IMR-90 (cell line): ENCODE data around the gene NCDN. TPM values are rescaled to one million over a fixed set of nuclear protein-coding genes. Genes with fewer than 3 reads are reported as not detected.

Source experiments
- ATAC-seq: fragments of 200-7000 bp; cut with Tn5 transposase; 2 replicates; pipeline ENCODE4 v1.9.1; 2020; ENCODE audit warnings: low read depth, mild to moderate bottlenecking, moderate library complexity
- BruUV-seq: library from RNA; stranded (reverse); fragments of 400-500 nt; replicated peaks from 2 replicates; lab custom pipeline; 2021; lab: Mats Ljungman, UMichigan
- CTCF ChIA-PET: fragments of 300-600 bp; formaldehyde crosslinking; extraction: SDS; loops from one replicate; lab custom pipeline; 2021; ENCODE audit warnings: antibody characterized with exemption; lab: Yijun Ruan, JAX
- POLR2A ChIA-PET: fragments of 300-600 bp; sonication (Branson Sonifier 250); formaldehyde crosslinking; loops from one replicate; lab custom pipeline; 2022; ENCODE audit warnings: antibody characterized with exemption; ENCODE audit not compliant: unreplicated experiment; lab: Charles Lee
- DNase-seq: peaks from one replicate; pipeline ENCODE4 v3.0.0; 2013
- H2AFZ ChIP-seq: replicated peaks from 2 replicates; pipeline ENCODE3; 2013; ENCODE audit warnings: low read length, mild to moderate bottlenecking; ENCODE audit not compliant: poor library complexity
- H2AK5ac ChIP-seq: 2 replicates; pipeline ENCODE4 v1.6.1; 2013; ENCODE audit warnings: low read depth, low read length, inconsistent platforms
- H2AK9ac ChIP-seq: replicated peaks from 2 replicates; pipeline ENCODE3; 2013; ENCODE audit warnings: mild to moderate bottlenecking, low read depth, low read length, moderate library complexity; ENCODE audit not compliant: poor library complexity
- H2BK120ac ChIP-seq: 2 replicates; pipeline ENCODE4 v1.6.1; 2013; ENCODE audit warnings: low read depth, low read length, inconsistent platforms
- H2BK15ac ChIP-seq: 3 replicates; pipeline ENCODE4 v1.6.1; 2013; ENCODE audit warnings: low read depth, low read length, inconsistent platforms
- H2BK20ac ChIP-seq: 2 replicates; pipeline ENCODE4 v1.6.1; 2013; ENCODE audit warnings: low read depth, mild to moderate bottlenecking, inconsistent platforms, low read length, moderate library complexity
- H2BK5ac ChIP-seq: 2 replicates; pipeline ENCODE4 v1.6.1; 2013; ENCODE audit warnings: mild to moderate bottlenecking, low read depth, low read length, inconsistent platforms; ENCODE audit not compliant: poor library complexity, severe bottlenecking
- H3K14ac ChIP-seq: replicated peaks from 2 replicates; pipeline ENCODE4 v1.6.1; 2013; ENCODE audit warnings: low read depth, low read length, inconsistent platforms
- H3K18ac ChIP-seq: 2 replicates; pipeline ENCODE4 v1.6.1; 2013; ENCODE audit warnings: low read depth, low read length, control low read depth
- H3K23ac ChIP-seq: 2 replicates; pipeline ENCODE4 v1.6.1; 2013; ENCODE audit warnings: low read depth, low read length, inconsistent platforms
- H3K27ac ChIP-seq: 2 replicates; pipeline ENCODE4 v1.5.1; 2013; ENCODE audit warnings: mild to moderate bottlenecking, control low read depth, low read length; ENCODE audit not compliant: insufficient read depth
- H3K27me3 ChIP-seq: 2 replicates; pipeline ENCODE4 v1.6.1; 2013; ENCODE audit warnings: low read length; ENCODE audit not compliant: control insufficient read depth, insufficient read depth
- H3K36me3 ChIP-seq: 2 replicates; pipeline ENCODE4 v1.6.1; 2013; ENCODE audit warnings: low read length, mixed read lengths; ENCODE audit not compliant: control insufficient read depth, insufficient read depth
- H3K4ac ChIP-seq: 2 replicates; pipeline ENCODE4 v1.6.1; 2013; ENCODE audit warnings: low read depth, low read length, inconsistent platforms
- H3K4me1 ChIP-seq: 2 replicates; pipeline ENCODE4 v1.6.1; 2013; ENCODE audit warnings: low read length, mixed read lengths; ENCODE audit not compliant: control insufficient read depth, insufficient read depth
- H3K4me2 ChIP-seq: 2 replicates; pipeline ENCODE4 v1.6.1; 2013; ENCODE audit warnings: low read depth, mild to moderate bottlenecking, control low read depth, low read length, moderate library complexity
- H3K4me3 ChIP-seq: 2 replicates; pipeline ENCODE4 v1.5.1; 2013; ENCODE audit warnings: low read depth, mild to moderate bottlenecking, control low read depth, low read length, moderate library complexity; ENCODE audit not compliant: insufficient read depth
- H3K56ac ChIP-seq: 2 replicates; pipeline ENCODE4 v1.6.1; 2013; ENCODE audit warnings: low read length, inconsistent platforms; ENCODE audit not compliant: insufficient read depth; ENCODE audit errors: extremely low read depth
- H3K79me1 ChIP-seq, 2 experiments: 2 replicates each; pipeline ENCODE4 v1.6.1; 2013; ENCODE audit warnings: low read length in 2 of 2, inconsistent platforms in 1 of 2, low read depth in 1 of 2
- H3K9ac ChIP-seq: 2 replicates; pipeline ENCODE4 v1.6.1; 2013; ENCODE audit warnings: low read depth, low read length, control low read depth
- H3K9me1 ChIP-seq: 2 replicates; pipeline ENCODE4 v1.6.1; 2013; ENCODE audit warnings: low read length, inconsistent platforms; ENCODE audit not compliant: insufficient read depth
- H3K9me3 ChIP-seq: 2 replicates; pipeline ENCODE4 v1.6.1; 2013; ENCODE audit warnings: low read length; ENCODE audit not compliant: control insufficient read depth, insufficient read depth
- H4K20me1 ChIP-seq: 2 replicates; pipeline ENCODE4 v1.6.1; 2013; ENCODE audit warnings: low read length, inconsistent platforms; ENCODE audit not compliant: insufficient read depth
- H4K5ac ChIP-seq: 2 replicates; pipeline ENCODE4 v1.6.1; 2013; ENCODE audit warnings: mild to moderate bottlenecking, low read depth, low read length, control low read depth
- H4K8ac ChIP-seq, 2 experiments: 2 replicates each; pipeline ENCODE4 v1.6.1; 2013; ENCODE audit warnings: low read depth in 2 of 2, low read length in 2 of 2, control low read depth in 1 of 2, inconsistent platforms in 1 of 2
- H4K91ac ChIP-seq: 2 replicates; pipeline ENCODE4 v1.6.1; 2013; ENCODE audit warnings: low read depth, low read length, inconsistent platforms; ENCODE audit not compliant: insufficient read depth
- FOS ChIP-seq: fragments of 150-350 bp; IDR thresholded peaks from 2 replicates; pipeline ENCODE4 v1.6.1; 2016; ENCODE audit warnings: low read depth, low read length
- NFE2L2 ChIP-seq: fragments of 150-350 bp; IDR thresholded peaks from 2 replicates; pipeline ENCODE4 v1.6.1; 2016; ENCODE audit warnings: low read depth, mild to moderate bottlenecking, low read length
- POLR2A ChIP-seq: IDR thresholded peaks from 2 replicates; pipeline ENCODE4 v1.6.1; 2012; ENCODE audit warnings: mild to moderate bottlenecking, low read depth, low read length
- SMC3 ChIP-seq: fragments of 150-350 bp; IDR thresholded peaks from 2 replicates; pipeline ENCODE4 v1.6.1; 2016; ENCODE audit warnings: low read depth, mild to moderate bottlenecking, antibody characterized with exemption, low read length, moderate library complexity
- WGBS, 2 experiments: methylation state at CpG; one replicate each; pipeline versions ENCODE4 v1.1.5 to v1.1.7; 2013; ENCODE audit warnings: missing lambda C conversion rate in 2 of 2; ENCODE audit not compliant: insufficient read length in 1 of 2; ENCODE audit errors: extremely low coverage in 2 of 2; 5-methylcytosine and 5-hydroxymethylcytosine counted together
- dilution Hi-C: fragments of 300-500 bp; cut with HindIII; formaldehyde crosslinking; loops from one replicate; pipeline ENCODE4 v1.14.3; 2018; ENCODE audit warnings: low sequenced_read_pairs; ENCODE audit not compliant: unreplicated experiment
- in situ Hi-C: fragments of 300-500 bp; cut with MboI; formaldehyde crosslinking; loops from 3 replicates; pipeline ENCODE4 v1.14.3; 2019; ENCODE audit warnings: low sequenced_read_pairs, inconsistent platforms, mixed read lengths
- intact Hi-C: fragments of 100-400 bp; cut with micrococcal nuclease; formaldehyde crosslinking; loops from 2 replicates; pipeline ENCODE4 v1.10.0; 2022
- polyA plus RNA-seq, 3 experiments: library from polyadenylated mRNA; depleted of rRNA; stranded (reverse); fragments of >200 nt; gene quantifications; 2 replicates each; pipeline ENCODE4 v1.2.3, GENCODE V29; 2012; ENCODE audit warnings: low replicate concordance in 1 of 3
- total RNA-seq: library from RNA; depleted of rRNA; stranded (reverse); fragments of >200 nt; gene quantifications from 2 replicates; pipeline ENCODE4 v1.2.3, GENCODE V29; 2012
- TF ChIP-seq, protein P1 (sequence below): fragments of 150-350 bp; IDR thresholded peaks from 2 replicates; pipeline ENCODE4 v1.6.1; 2016; ENCODE audit warnings: low read depth, mild to moderate bottlenecking, low read length, moderate library complexity, borderline replicate concordance

The NCDN gene
- total and polyA plus RNA-seq, 2 of the 4 experiments (the other 2 are of a cell fraction) = 10.0 to 38.8 TPM

DNA sequence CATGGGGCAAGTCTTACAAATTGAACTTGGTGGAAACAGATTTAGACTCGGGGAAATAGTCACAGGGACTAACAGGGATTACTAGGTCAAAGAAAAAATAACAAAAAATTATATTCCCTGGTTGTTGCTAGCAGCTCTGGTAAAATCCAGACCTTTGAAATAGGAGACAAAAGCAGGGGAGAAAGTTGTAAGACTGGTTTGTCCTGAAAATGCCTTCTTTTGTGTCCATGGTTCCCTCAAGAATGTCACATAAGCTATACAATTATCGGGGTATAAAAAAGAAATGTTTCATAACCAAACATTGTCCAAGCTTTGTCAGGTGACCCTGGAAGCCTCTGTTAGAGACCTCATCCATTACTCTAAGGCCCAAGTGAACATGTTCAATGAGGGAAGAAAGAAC is 33.5 kb upstream of the NCDN start:
- in situ Hi-C loops (no loop called here), intact Hi-C loops (no loop called here), dilution Hi-C loops (no loop called here)
- Histone ChIP-seq H2BK120ac (no peak overlapping the region), H2AK9ac (no peak overlapping the region), H4K20me1 (no peaks in the 10 kb centered on the region), H3K4ac (no peak overlapping the region), H4K5ac (no peak overlapping the region), H3K27ac (no peak overlapping the region), H3K56ac (no peak overlapping the region), H3K9me1 (peaks cover 2% of the 10 kb centered on the region; the same call in 1 of the 2 replicates), H2AFZ (no peak overlapping the region), H2BK15ac (no peak overlapping the region), H3K27me3 (no peaks in the 10 kb centered on the region), H2AK5ac (no peak overlapping the region), H3K18ac (no peak overlapping the region), H2BK5ac (no peak overlapping the region), H3K4me1 (no peaks in the 10 kb centered on the region), H3K14ac (no peak overlapping the region), H3K9ac (no peak overlapping the region), H3K4me2 (no peak overlapping the region), H4K8ac (no peak overlapping the region), H3K36me3 (peaks cover 2% of the 10 kb centered on the region; the same call in 1 of the 2 replicates), H3K9me3 (no peaks in the 10 kb centered on the region), H2BK20ac (no peak overlapping the region), H4K91ac (no peak overlapping the region), H3K23ac (no peak overlapping the region), H3K79me1 (peaks cover 4 to 11% of the 10 kb centered on the region in 2 experiments; a peak in 2 of 4 replicates), H3K4me3 (no peak overlapping the region)
- ATAC-seq (no peak), DNase-seq (no peak)
- TF ChIP-seq, protein P1, sequence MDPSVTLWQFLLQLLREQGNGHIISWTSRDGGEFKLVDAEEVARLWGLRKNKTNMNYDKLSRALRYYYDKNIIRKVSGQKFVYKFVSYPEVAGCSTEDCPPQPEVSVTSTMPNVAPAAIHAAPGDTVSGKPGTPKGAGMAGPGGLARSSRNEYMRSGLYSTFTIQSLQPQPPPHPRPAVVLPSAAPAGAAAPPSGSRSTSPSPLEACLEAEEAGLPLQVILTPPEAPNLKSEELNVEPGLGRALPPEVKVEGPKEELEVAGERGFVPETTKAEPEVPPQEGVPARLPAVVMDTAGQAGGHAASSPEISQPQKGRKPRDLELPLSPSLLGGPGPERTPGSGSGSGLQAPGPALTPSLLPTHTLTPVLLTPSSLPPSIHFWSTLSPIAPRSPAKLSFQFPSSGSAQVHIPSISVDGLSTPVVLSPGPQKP = no peak
- TF ChIP-seq SMC3 (no peak), FOS (no peak), POLR2A (no peak), NFE2L2 (no peak)
- no TSS peak for BruUV-seq
- ChIA-PET CTCF (no interaction called here), POLR2A (no interaction called here)
- 100% methylated on average over 1 of the region's 2 CpGs; no CpG with 5 or more reads in 1 of the 2 experiments for WGBS, 2 experiments
